IMR-90 (cell line): Measurements from ENCODE around the gene TBCK.

ENCODE experiments used
- BHLHE40 ChIP-seq: fragments of 150-350 bp; IDR thresholded peaks from 2 replicates; pipeline ENCODE4 v1.6.1; 2016; ENCODE audit warnings: mild to moderate bottlenecking, low read depth, low read length
- CHD1 ChIP-seq: IDR thresholded peaks from 2 replicates; pipeline ENCODE4 v1.6.1; 2012; ENCODE audit warnings: low read depth, low read length, improper control_type of control experiment
- CTCF ChIP-seq: conservative IDR thresholded peaks from 2 replicates; pipeline ENCODE4 v1.5.1; 2012; ENCODE audit warnings: mild to moderate bottlenecking, low read depth, low read length, improper control_type of control experiment
- POLR2A ChIP-seq: IDR thresholded peaks from 2 replicates; pipeline ENCODE4 v1.6.1; 2012; ENCODE audit warnings: mild to moderate bottlenecking, low read depth, low read length
- RAD21 ChIP-seq: IDR thresholded peaks from 2 replicates; pipeline ENCODE4 v1.6.1; 2012; ENCODE audit warnings: low read length, improper control_type of control experiment
- RCOR1 ChIP-seq: IDR thresholded peaks from 2 replicates; pipeline ENCODE4 v1.6.1; 2012; ENCODE audit warnings: mild to moderate bottlenecking, low read length, improper control_type of control experiment; ENCODE audit not compliant: insufficient replicate concordance

GRCh38 chr4:106347167-106347566, 31.2 kb upstream of the TBCK start:
- no peak for TF ChIP-seq RAD21
- no peak for TF ChIP-seq BHLHE40
- TF ChIP-seq CTCF, result no peak
- TF ChIP-seq CHD1, result no peak
- TF ChIP-seq RCOR1, result no peak
- no peak for TF ChIP-seq POLR2A
